Measurements from ENCODE around the gene VCAN.

The VCAN gene

GRCh38 chr5:83467371-83468035, 4.0 kb upstream of the VCAN start:
- DNase-seq (ENCODE audit: low read depth in 2 of 2) = no peak

GRCh38 chr5:83469075-83469474, 2.5 kb upstream of the VCAN start:
- no peak for DNase-seq (ENCODE audit: low read depth in 2 of 2)

- DNase-seq (ENCODE audit: low read depth in 2 of 2) = no peak
Measured at GRCh38 chr5:83470526-83471404, 779 bp upstream of the VCAN start.

GRCh38 chr5:83472213-83472507, 616 bp downstream of the VCAN start:
- no peak for DNase-seq (ENCODE audit: low read depth in 2 of 2)

- DNase-seq (ENCODE audit: low read depth in 2 of 2) = no peak
Measured at GRCh38 chr5:83472508-83473345, 1.2 kb downstream of the VCAN start.

- no peak for DNase-seq (ENCODE audit: low read depth in 2 of 2)
Measured at GRCh38 chr5:83473346-83474160, 2.0 kb downstream of the VCAN start.

- no peak for DNase-seq (ENCODE audit: low read depth in 2 of 2)
Measured at GRCh38 chr5:83474161-83474796, 2.7 kb downstream of the VCAN start.

- no peak for DNase-seq (ENCODE audit: low read depth in 2 of 2)
Measured at GRCh38 chr5:83474991-83475390, 3.4 kb downstream of the VCAN start.

- DNase-seq (ENCODE audit: low read depth in 2 of 2) = no peak
Measured at GRCh38 chr5:83475391-83475863, 3.9 kb downstream of the VCAN start.

GRCh38 chr5:83475935-83476814, 4.6 kb downstream of the VCAN start:
- DNase-seq (ENCODE audit: low read depth in 2 of 2) = no peak

- no peak for DNase-seq (ENCODE audit: low read depth in 2 of 2)
Measured at GRCh38 chr5:83482961-83483360, 11.4 kb downstream of the VCAN start.

GRCh38 chr5:83484294-83484693, 12.8 kb downstream of the VCAN start:
- no peak for DNase-seq (ENCODE audit: low read depth in 2 of 2)

GRCh38 chr5:83485842-83486241, 14.3 kb downstream of the VCAN start:
- no peak for DNase-seq (ENCODE audit: low read depth in 2 of 2)

GRCh38 chr5:83487155-83487554, 15.6 kb downstream of the VCAN start:
- DNase-seq (ENCODE audit: low read depth in 2 of 2) = no peak

GRCh38 chr5:83488271-83488670, 16.7 kb downstream of the VCAN start:
- DNase-seq (ENCODE audit: low read depth in 2 of 2) = no peak

GRCh38 chr5:83488821-83489220, 17.3 kb downstream of the VCAN start:
- no peak for DNase-seq (ENCODE audit: low read depth in 2 of 2)

GRCh38 chr5:83490203-83490602, 18.7 kb downstream of the VCAN start:
- no peak for DNase-seq (ENCODE audit: low read depth in 2 of 2)

GRCh38 chr5:83492331-83492730, 20.8 kb downstream of the VCAN start:
- DNase-seq (ENCODE audit: low read depth in 2 of 2) = no peak

- no peak for DNase-seq (ENCODE audit: low read depth in 2 of 2)
Measured at GRCh38 chr5:83493644-83494043, 22.1 kb downstream of the VCAN start.

- no peak for DNase-seq (ENCODE audit: low read depth in 2 of 2)
Measured at GRCh38 chr5:83494087-83494620, 22.6 kb downstream of the VCAN start.
